T-helper 2 cell (primary cell): ENCODE measurements around the gene TTC17.

ENCODE experiments used
- DNase-seq, 5 experiments: peaks; one replicate each; pipeline versions ENCODE4 v3.0.0 to v3.0.0-alpha.2; 2012 to 2022

Gene TTC17

DNA sequence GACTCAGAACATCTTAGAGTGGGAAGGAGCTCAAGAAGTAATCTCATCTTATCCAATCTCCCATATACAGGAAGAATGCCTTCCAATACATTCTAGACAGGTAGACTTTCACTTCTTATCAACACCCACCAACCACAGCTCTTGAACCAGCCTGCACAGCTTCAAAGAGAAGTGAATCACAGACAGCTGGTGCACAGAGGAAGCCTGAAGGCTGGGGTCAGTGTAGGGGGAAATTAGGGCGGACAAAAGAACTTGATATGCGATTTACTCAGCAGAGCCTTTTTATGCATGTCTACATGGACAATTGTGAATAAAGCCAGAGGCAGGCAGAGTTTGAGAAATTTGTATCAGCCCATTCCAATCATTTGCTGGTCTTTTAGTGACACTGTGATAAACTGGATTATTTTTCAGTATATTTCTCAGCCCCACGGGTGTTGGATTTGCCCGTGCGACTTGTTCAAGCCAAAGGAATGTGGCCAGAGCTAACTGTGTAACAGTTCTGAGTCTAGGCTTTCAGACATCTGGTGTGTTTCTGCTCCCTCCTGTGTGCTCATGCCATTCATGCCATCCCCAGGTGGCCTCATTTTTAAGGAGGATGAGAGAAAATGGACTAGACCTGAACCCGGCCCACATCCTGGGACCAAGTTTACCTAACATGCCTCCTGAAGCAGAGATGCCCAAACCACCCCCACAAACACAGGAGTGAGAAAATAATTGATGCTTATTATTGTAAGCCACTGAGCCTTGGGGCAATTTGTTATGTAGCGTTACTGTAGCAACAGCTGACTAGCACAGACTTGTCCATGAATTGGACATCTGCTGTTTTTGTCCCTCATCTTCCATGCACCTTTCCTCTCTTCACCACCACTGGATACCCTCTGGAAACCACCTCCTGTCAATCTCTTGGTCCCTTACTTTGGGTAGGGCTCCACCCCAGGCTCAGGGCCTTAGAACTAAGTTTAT lies 184.3 kb downstream of the TTC17 start:
- DNase-seq, result no peak
